ENCODE results near the gene PINK1. TPM values are rescaled to one million over a fixed set of nuclear protein-coding genes. Genes with fewer than 3 reads are reported as not detected.

The PINK1 gene
- total and polyA plus RNA-seq, 2 donors: 16.6 to 51.7 TPM

DNA sequence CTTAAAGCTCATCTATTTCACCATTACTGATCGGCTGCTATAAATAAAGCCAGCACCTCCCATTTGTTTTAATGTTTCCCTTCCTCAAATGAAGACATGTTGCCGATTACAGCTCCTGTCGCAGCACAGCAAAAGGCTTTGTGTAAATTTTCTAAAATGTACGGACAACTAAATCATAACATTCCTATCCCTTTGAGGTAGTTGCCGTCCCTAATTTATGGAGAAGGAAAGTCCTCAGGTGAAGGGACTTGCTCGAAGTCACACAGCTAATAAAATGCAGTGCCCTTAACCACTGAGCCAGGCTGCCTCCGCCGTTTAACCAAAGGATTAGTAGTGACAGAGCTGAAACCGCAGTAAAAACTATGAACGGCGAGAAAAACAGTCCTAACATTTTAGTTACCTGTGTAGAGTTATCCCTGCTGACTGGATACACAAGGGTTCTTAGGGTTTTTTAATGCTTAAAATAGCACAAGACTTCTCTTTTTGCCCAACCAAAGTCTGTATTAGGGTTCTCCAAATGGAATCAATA is 871 bp downstream of the PINK1 start:
- H3K36me3 ChIP-seq (ENCODE audit: control insufficient read depth in 2 of 2, insufficient read depth in 2 of 2, low read length in 1 of 2): peaks cover 4 to 12% of the 10 kb centered on the region in 2 donors
- DNase-seq (ENCODE audit: low read depth in 6 of 9, low spot score in 9 of 9): peak in 2 of 9 donors; percentile 18 to 22
- H3K27ac ChIP-seq (ENCODE audit: low read depth in 1 of 2, low read length in 1 of 2): peak overlapping the region in 1 of 2 donors; percentile 50
- peaks cover 9 to 13% of the 10 kb centered on the region in 2 donors for H3K4me1 ChIP-seq (ENCODE audit: control insufficient read depth in 2 of 2, insufficient read depth in 2 of 2, low read length in 2 of 2)
- H3K9me3 ChIP-seq (ENCODE audit: control insufficient read depth in 2 of 2, insufficient read depth in 1 of 2, low read length in 1 of 2): peaks cover 0 to 3% of the 10 kb centered on the region in 2 donors
- H3K4me3 ChIP-seq (ENCODE audit: low read length in 2 of 2): peak overlapping the region; percentile 52 to 97
- WGBS: 1% methylated on average over 11 of the region's 11 CpGs
- H3K27me3 ChIP-seq (ENCODE audit: control insufficient read depth in 2 of 2, insufficient read depth in 1 of 2, low read length in 1 of 2): peaks cover 0 to 4% of the 10 kb centered on the region in 2 donors

GRCh38 chr1:20634594-20635084 is 1.4 kb downstream of the PINK1 start:
- peak in 4 of 9 donors; percentile 15 to 43 (median 22) for DNase-seq (ENCODE audit: low read depth in 6 of 9, low spot score in 9 of 9)
- Histone ChIP-seq H3K9me3 (ENCODE audit: control insufficient read depth in 2 of 2, insufficient read depth in 1 of 2, low read length in 1 of 2) (peaks cover 0 to 3% of the 10 kb centered on the region in 2 donors), H3K36me3 (ENCODE audit: control insufficient read depth in 2 of 2, insufficient read depth in 2 of 2, low read length in 1 of 2) (peaks cover 4 to 17% of the 10 kb centered on the region in 2 donors), H3K4me1 (ENCODE audit: control insufficient read depth in 2 of 2, insufficient read depth in 2 of 2, low read length in 2 of 2) (peaks cover 9 to 13% of the 10 kb centered on the region in 2 donors), H3K4me3 (ENCODE audit: low read length in 2 of 2) (peak overlapping the region; percentile 52 to 97), H3K27me3 (ENCODE audit: control insufficient read depth in 2 of 2, insufficient read depth in 1 of 2, low read length in 1 of 2) (peaks cover 0 to 4% of the 10 kb centered on the region in 2 donors), H3K27ac (ENCODE audit: low read depth in 1 of 2, low read length in 1 of 2) (peak overlapping the region in 1 of 2 donors; percentile 50)
- WGBS: 9% methylated on average over 4 of the region's 4 CpGs

- no peak for DNase-seq (ENCODE audit: low read depth in 6 of 9, low spot score in 9 of 9)
- Histone ChIP-seq H3K36me3 (ENCODE audit: control insufficient read depth in 2 of 2, insufficient read depth in 2 of 2, low read length in 1 of 2) (peaks cover 4 to 25% of the 10 kb centered on the region in 2 donors), H3K4me1 (ENCODE audit: control insufficient read depth in 2 of 2, insufficient read depth in 2 of 2, low read length in 2 of 2) (peaks cover 9 to 13% of the 10 kb centered on the region in 2 donors), H3K27me3 (ENCODE audit: control insufficient read depth in 2 of 2, insufficient read depth in 1 of 2, low read length in 1 of 2) (no peaks in the 10 kb centered on the region), H3K27ac (ENCODE audit: low read depth in 1 of 2, low read length in 1 of 2) (no peak overlapping the region), H3K4me3 (ENCODE audit: low read length in 2 of 2) (no peak overlapping the region), H3K9me3 (ENCODE audit: control insufficient read depth in 2 of 2, insufficient read depth in 1 of 2, low read length in 1 of 2) (peaks cover 0 to 3% of the 10 kb centered on the region in 2 donors)
- WGBS: 97% methylated on average over 8 of the region's 8 CpGs
Measured at GRCh38 chr1:20636785-20637347, 3.6 kb downstream of the PINK1 start.

- Histone ChIP-seq H3K27me3 (ENCODE audit: control insufficient read depth in 2 of 2, insufficient read depth in 1 of 2, low read length in 1 of 2) (no peaks in the 10 kb centered on the region), H3K4me1 (ENCODE audit: control insufficient read depth in 2 of 2, insufficient read depth in 2 of 2, low read length in 2 of 2) (no peaks in the 10 kb centered on the region), H3K9me3 (ENCODE audit: control insufficient read depth in 2 of 2, insufficient read depth in 1 of 2, low read length in 1 of 2) (no peaks in the 10 kb centered on the region), H3K4me3 (ENCODE audit: low read length in 2 of 2) (no peak overlapping the region), H3K27ac (ENCODE audit: low read depth in 1 of 2, low read length in 1 of 2) (no peak overlapping the region), H3K36me3 (ENCODE audit: control insufficient read depth in 2 of 2, insufficient read depth in 2 of 2, low read length in 1 of 2) (peaks cover 8 to 30% of the 10 kb centered on the region in 2 donors)
- DNase-seq (ENCODE audit: low read depth in 6 of 9, low spot score in 9 of 9): peak in 6 of 9 donors; percentile 27 to 66 (median 46)
- WGBS: 38% methylated on average over 6 of the region's 6 CpGs
Measured at GRCh38 chr1:20640183-20640597, 6.9 kb downstream of the PINK1 start.

DNA sequence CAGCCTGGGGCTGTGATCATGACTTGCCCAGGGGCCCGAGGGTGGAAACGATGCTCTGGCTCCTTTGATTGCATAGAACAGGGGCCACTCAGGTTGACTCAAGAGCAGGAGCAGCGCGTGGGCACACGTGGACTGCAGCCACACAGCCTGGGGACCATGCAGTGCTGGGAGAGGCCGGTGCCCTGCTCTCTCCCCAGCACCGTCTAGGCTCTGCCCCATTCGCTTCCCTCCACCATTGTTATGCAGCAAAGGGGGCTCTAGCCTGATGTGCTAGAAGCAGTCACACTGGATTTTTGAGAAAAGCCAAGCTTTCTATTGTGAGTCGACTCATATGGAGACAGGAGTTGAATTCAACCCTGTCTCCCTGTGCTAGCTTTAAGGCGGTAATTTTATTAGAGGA is 8.7 kb downstream of the PINK1 start:
- 90% methylated on average over 10 of the region's 10 CpGs for WGBS
- Histone ChIP-seq H3K27ac (ENCODE audit: low read depth in 1 of 2, low read length in 1 of 2) (no peak overlapping the region), H3K9me3 (ENCODE audit: control insufficient read depth in 2 of 2, insufficient read depth in 1 of 2, low read length in 1 of 2) (no peaks in the 10 kb centered on the region), H3K27me3 (ENCODE audit: control insufficient read depth in 2 of 2, insufficient read depth in 1 of 2, low read length in 1 of 2) (no peaks in the 10 kb centered on the region), H3K4me3 (ENCODE audit: low read length in 2 of 2) (no peak overlapping the region), H3K4me1 (ENCODE audit: control insufficient read depth in 2 of 2, insufficient read depth in 2 of 2, low read length in 2 of 2) (no peaks in the 10 kb centered on the region), H3K36me3 (ENCODE audit: control insufficient read depth in 2 of 2, insufficient read depth in 2 of 2, low read length in 1 of 2) (peaks cover 11 to 36% of the 10 kb centered on the region in 2 donors)
- no peak for DNase-seq (ENCODE audit: low read depth in 6 of 9, low spot score in 9 of 9)

DNA sequence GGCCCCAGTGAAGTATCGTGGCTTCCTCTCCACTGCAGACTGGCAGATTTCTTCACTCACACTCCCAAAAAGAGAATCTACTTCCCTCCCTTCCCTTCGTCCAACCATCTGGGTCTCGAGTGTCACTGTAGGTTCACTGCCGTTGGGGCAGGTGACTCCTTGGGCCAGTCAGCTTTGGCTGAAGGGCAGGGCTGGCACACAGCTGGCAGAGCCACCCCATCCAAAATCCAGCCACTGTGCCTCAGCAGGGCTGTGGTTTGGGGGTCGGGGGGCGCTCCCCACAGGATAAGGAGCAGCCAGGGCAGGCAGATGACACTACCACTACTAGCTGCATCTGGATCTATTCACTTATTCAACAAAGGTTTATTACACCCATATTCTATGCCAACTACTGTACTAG is 9.8 kb downstream of the PINK1 start:
- Histone ChIP-seq H3K27ac (ENCODE audit: low read depth in 1 of 2, low read length in 1 of 2) (no peak overlapping the region), H3K36me3 (ENCODE audit: control insufficient read depth in 2 of 2, insufficient read depth in 2 of 2, low read length in 1 of 2) (peaks cover 12 to 32% of the 10 kb centered on the region in 2 donors), H3K4me1 (ENCODE audit: control insufficient read depth in 2 of 2, insufficient read depth in 2 of 2, low read length in 2 of 2) (no peaks in the 10 kb centered on the region), H3K9me3 (ENCODE audit: control insufficient read depth in 2 of 2, insufficient read depth in 1 of 2, low read length in 1 of 2) (no peaks in the 10 kb centered on the region), H3K4me3 (ENCODE audit: low read length in 2 of 2) (no peak overlapping the region), H3K27me3 (ENCODE audit: control insufficient read depth in 2 of 2, insufficient read depth in 1 of 2, low read length in 1 of 2) (no peaks in the 10 kb centered on the region)
- WGBS: 85% methylated on average over 6 of the region's 6 CpGs
- no peak for DNase-seq (ENCODE audit: low read depth in 6 of 9, low spot score in 9 of 9)

DNA sequence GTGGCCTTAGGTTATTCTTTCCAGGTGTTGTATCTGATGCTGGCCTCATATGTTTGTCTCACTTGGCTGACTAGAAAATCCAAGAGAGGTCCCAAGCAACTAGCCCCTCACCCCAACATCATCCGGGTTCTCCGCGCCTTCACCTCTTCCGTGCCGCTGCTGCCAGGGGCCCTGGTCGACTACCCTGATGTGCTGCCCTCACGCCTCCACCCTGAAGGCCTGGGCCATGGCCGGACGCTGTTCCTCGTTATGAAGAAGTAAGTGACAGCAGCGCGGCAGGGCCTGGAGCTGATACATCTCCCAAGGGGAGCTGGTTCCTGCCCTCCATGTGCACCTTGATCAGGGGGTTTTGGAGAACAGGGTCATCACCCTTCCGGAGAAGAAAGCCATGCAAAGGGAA is 11.2 kb downstream of the PINK1 start:
- H3K36me3 ChIP-seq (ENCODE audit: control insufficient read depth in 2 of 2, insufficient read depth in 2 of 2, low read length in 1 of 2): peaks cover 17 to 35% of the 10 kb centered on the region in 2 donors
- 98% methylated on average over 13 of the region's 13 CpGs for WGBS
- H3K27me3 ChIP-seq (ENCODE audit: control insufficient read depth in 2 of 2, insufficient read depth in 1 of 2, low read length in 1 of 2): no peaks in the 10 kb centered on the region
- H3K4me3 ChIP-seq (ENCODE audit: low read length in 2 of 2): no peak overlapping the region
- no peaks in the 10 kb centered on the region for H3K9me3 ChIP-seq (ENCODE audit: control insufficient read depth in 2 of 2, insufficient read depth in 1 of 2, low read length in 1 of 2)
- no peak overlapping the region for H3K27ac ChIP-seq (ENCODE audit: low read depth in 1 of 2, low read length in 1 of 2)
- H3K4me1 ChIP-seq (ENCODE audit: control insufficient read depth in 2 of 2, insufficient read depth in 2 of 2, low read length in 2 of 2): no peaks in the 10 kb centered on the region
- no peak for DNase-seq (ENCODE audit: low read depth in 6 of 9, low spot score in 9 of 9)

DNA sequence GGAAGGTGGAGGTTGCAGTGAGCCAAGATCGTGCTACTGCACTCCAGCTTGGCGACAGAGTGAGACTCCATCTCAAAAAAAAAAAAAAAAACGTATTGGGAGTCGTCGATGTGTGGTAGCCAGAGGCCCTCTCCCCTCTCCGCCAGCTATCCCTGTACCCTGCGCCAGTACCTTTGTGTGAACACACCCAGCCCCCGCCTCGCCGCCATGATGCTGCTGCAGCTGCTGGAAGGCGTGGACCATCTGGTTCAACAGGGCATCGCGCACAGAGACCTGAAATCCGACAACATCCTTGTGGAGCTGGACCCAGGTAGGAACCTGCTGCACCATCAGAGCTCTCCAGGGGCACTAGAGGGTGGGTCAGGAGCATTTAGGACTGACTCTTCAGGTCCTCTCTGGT is 12.2 kb downstream of the PINK1 start:
- H3K4me1 ChIP-seq (ENCODE audit: control insufficient read depth in 2 of 2, insufficient read depth in 2 of 2, low read length in 2 of 2): no peaks in the 10 kb centered on the region
- DNase-seq (ENCODE audit: low read depth in 6 of 9, low spot score in 9 of 9): no peak
- H3K4me3 ChIP-seq (ENCODE audit: low read length in 2 of 2): no peak overlapping the region
- H3K27me3 ChIP-seq (ENCODE audit: control insufficient read depth in 2 of 2, insufficient read depth in 1 of 2, low read length in 1 of 2): no peaks in the 10 kb centered on the region
- H3K36me3 ChIP-seq (ENCODE audit: control insufficient read depth in 2 of 2, insufficient read depth in 2 of 2, low read length in 1 of 2): peaks cover 26 to 39% of the 10 kb centered on the region in 2 donors
- no peaks in the 10 kb centered on the region for H3K9me3 ChIP-seq (ENCODE audit: control insufficient read depth in 2 of 2, insufficient read depth in 1 of 2, low read length in 1 of 2)
- H3K27ac ChIP-seq (ENCODE audit: low read depth in 1 of 2, low read length in 1 of 2): no peak overlapping the region
- WGBS: 94% methylated on average over 14 of the region's 14 CpGs

DNA sequence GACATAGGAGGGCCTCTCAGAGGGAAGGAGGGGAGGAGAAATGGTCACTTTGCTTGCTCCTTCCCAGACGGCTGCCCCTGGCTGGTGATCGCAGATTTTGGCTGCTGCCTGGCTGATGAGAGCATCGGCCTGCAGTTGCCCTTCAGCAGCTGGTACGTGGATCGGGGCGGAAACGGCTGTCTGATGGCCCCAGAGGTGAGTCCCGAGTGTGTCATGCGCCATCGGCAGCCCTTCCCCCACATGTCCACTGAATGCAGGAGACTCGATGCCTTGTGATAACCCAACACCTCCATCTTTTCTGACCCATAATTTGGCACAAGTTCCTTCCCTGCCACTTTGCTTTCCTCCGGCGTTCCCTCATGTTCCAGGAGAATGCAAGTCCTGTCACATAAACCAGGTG is 15.2 kb downstream of the PINK1 start:
- 96% methylated on average over 13 of the region's 13 CpGs for WGBS
- H3K4me3 ChIP-seq (ENCODE audit: low read length in 2 of 2): no peak overlapping the region
- no peaks in the 10 kb centered on the region for H3K4me1 ChIP-seq (ENCODE audit: control insufficient read depth in 2 of 2, insufficient read depth in 2 of 2, low read length in 2 of 2)
- peaks cover 52 to 59% of the 10 kb centered on the region in 2 donors for H3K36me3 ChIP-seq (ENCODE audit: control insufficient read depth in 2 of 2, insufficient read depth in 2 of 2, low read length in 1 of 2)
- no peaks in the 10 kb centered on the region for H3K27me3 ChIP-seq (ENCODE audit: control insufficient read depth in 2 of 2, insufficient read depth in 1 of 2, low read length in 1 of 2)
- H3K9me3 ChIP-seq (ENCODE audit: control insufficient read depth in 2 of 2, insufficient read depth in 1 of 2, low read length in 1 of 2): no peaks in the 10 kb centered on the region
- DNase-seq (ENCODE audit: low read depth in 6 of 9, low spot score in 9 of 9): no peak
- no peak overlapping the region for H3K27ac ChIP-seq (ENCODE audit: low read depth in 1 of 2, low read length in 1 of 2)
